Measurements from ENCODE around the gene NFS1.

DNA sequence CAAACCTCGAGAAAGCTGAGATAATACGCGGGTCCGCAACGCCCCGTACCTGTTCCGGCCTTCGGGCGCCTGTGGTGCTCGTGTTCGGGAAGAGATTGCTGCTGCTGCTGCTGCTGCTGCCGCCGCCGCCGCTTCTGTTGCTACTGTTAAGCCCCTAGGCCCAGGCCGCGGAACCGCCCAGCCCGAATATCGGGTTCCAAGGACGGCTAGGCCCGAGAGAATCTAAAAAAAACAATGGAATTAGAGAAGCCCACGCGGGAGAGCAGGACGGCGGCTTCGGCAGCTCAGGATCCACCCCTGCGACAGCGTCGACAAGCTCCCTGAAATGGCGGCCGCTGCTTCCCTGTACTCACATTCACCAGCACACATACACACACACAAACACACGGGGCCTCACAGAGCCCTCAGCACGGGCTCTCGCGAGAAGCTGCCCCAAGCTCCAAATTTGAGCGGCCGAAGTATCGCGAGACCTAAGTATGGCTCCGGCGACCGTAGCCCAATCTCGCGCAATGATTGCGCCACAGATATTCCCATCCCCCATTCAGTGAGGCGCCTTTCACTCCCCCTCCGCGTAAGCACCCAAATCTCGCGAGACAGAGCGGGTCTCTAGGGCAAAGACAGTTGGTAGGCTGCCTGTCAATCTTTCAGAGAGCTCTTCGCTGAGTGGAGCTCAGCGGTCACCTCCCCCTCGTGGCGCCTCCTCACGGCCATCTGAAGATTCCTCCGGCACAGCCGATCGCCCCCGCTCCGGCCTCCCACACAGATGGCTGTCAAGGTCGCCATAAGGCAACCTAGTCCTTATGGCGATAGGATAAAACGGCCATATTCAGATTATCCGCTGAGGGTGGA is 43.0 kb upstream of the NFS1 start, which contains the start of gene RBM39:
- TF ChIP-seq, protein P1, sequence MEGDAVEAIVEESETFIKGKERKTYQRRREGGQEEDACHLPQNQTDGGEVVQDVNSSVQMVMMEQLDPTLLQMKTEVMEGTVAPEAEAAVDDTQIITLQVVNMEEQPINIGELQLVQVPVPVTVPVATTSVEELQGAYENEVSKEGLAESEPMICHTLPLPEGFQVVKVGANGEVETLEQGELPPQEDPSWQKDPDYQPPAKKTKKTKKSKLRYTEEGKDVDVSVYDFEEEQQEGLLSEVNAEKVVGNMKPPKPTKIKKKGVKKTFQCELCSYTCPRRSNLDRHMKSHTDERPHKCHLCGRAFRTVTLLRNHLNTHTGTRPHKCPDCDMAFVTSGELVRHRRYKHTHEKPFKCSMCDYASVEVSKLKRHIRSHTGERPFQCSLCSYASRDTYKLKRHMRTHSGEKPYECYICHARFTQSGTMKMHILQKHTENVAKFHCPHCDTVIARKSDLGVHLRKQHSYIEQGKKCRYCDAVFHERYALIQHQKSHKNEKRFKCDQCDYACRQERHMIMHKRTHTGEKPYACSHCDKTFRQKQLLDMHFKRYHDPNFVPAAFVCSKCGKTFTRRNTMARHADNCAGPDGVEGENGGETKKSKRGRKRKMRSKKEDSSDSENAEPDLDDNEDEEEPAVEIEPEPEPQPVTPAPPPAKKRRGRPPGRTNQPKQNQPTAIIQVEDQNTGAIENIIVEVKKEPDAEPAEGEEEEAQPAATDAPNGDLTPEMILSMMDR (IDR thresholded peaks at IDR 0.05): peak in 2 of 3 experiments; percentile 30 to 46
- peak; percentile 96 for TF ChIP-seq POLR2A (IDR thresholded peaks at IDR 0.05)
